PC-9 (cell line): ENCODE data around the gene PPP4R1.

Source experiments
- EZH2 ChIP-seq: fragments of 200-600 bp; sonication (generic); IDR thresholded peaks from 2 replicates; pipeline ENCODE4 v1.8.0; 2017; ENCODE audit warnings: antibody characterized with exemption, low read depth
- TF ChIP-seq, protein P1 (sequence below): fragments of 200-600 bp; sonication (generic); conservative IDR thresholded peaks from 2 replicates; pipeline ENCODE4 v1.6.1; 2017; ENCODE audit warnings: mixed run types, antibody characterized with exemption, mild to moderate bottlenecking, moderate library complexity

DNA sequence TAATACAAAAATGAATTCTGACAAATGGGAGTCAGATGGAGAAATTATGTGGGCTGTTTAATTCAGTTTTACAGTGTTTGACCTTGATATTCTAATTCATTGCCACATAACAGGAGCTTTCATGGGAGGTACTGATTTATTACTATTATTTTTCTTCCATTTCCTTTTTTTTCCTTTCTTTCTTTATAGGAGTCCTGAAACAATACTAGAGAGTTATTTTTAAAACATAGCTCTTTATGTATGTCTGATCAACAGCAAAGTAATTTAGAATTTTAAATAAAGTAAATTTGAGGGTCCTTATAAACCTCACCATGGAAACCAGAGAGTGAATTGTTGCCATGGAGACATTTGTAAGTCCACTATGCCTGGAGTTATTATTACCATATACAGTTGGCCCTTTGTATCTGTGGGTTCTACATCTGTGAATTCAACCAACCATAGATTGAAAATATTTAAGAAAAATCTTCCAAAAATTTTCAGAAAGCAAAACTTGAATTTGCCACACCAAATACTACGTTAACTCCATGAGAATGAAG is 40.9 kb upstream of the PPP4R1 start:
- TF ChIP-seq, protein P1, sequence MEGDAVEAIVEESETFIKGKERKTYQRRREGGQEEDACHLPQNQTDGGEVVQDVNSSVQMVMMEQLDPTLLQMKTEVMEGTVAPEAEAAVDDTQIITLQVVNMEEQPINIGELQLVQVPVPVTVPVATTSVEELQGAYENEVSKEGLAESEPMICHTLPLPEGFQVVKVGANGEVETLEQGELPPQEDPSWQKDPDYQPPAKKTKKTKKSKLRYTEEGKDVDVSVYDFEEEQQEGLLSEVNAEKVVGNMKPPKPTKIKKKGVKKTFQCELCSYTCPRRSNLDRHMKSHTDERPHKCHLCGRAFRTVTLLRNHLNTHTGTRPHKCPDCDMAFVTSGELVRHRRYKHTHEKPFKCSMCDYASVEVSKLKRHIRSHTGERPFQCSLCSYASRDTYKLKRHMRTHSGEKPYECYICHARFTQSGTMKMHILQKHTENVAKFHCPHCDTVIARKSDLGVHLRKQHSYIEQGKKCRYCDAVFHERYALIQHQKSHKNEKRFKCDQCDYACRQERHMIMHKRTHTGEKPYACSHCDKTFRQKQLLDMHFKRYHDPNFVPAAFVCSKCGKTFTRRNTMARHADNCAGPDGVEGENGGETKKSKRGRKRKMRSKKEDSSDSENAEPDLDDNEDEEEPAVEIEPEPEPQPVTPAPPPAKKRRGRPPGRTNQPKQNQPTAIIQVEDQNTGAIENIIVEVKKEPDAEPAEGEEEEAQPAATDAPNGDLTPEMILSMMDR = no peak
- no peak for TF ChIP-seq EZH2
